Mesendoderm (in vitro differentiated cells): Measurements from ENCODE around the gene S100A8.

ENCODE experiments used
- DNase-seq: peaks from one replicate; pipeline ENCODE4 v3.0.0; 2013
- H2AK5ac ChIP-seq: 2 replicates; pipeline ENCODE4 v1.6.1; 2013; ENCODE audit warnings: low read length, inconsistent platforms
- H2BK120ac ChIP-seq: 2 replicates; pipeline ENCODE4 v1.6.1; 2013; ENCODE audit warnings: low read depth, mild to moderate bottlenecking, low read length, moderate library complexity, mixed read lengths
- H2BK15ac ChIP-seq: replicated peaks from 2 replicates; pipeline ENCODE4 v1.6.1; 2013; ENCODE audit warnings: low read depth, mild to moderate bottlenecking, moderate library complexity
- H2BK5ac ChIP-seq: 2 replicates; pipeline ENCODE4 v1.6.1; 2013; ENCODE audit warnings: low read length, inconsistent platforms
- H3K18ac ChIP-seq: 2 replicates; pipeline ENCODE4 v1.6.1; 2013; ENCODE audit warnings: mild to moderate bottlenecking, low read length, mixed read lengths
- H3K23ac ChIP-seq: one replicate; pipeline ENCODE4 v1.6.1; 2013; ENCODE audit warnings: low read length
- H3K27ac ChIP-seq: 2 replicates; pipeline ENCODE4 v1.5.1; 2013; ENCODE audit warnings: low read depth, mild to moderate bottlenecking, inconsistent platforms, low read length, moderate library complexity
- H3K27me3 ChIP-seq: 2 replicates; pipeline ENCODE4 v1.6.1; 2013; ENCODE audit warnings: low read length, control low read depth, mild to moderate bottlenecking, inconsistent platforms; ENCODE audit not compliant: insufficient read depth, poor library complexity
- H3K36me3 ChIP-seq: 2 replicates; pipeline ENCODE4 v1.6.1; 2013; ENCODE audit warnings: low read length, inconsistent platforms; ENCODE audit not compliant: control insufficient read depth, insufficient read depth
- H3K4ac ChIP-seq: one replicate; pipeline ENCODE4 v1.6.1; 2013; ENCODE audit warnings: low read depth, mild to moderate bottlenecking, low read length, moderate library complexity
- H3K4me1 ChIP-seq: 2 replicates; pipeline ENCODE4 v1.6.1; 2013; ENCODE audit warnings: low read depth, low read length, inconsistent platforms; ENCODE audit not compliant: control insufficient read depth
- H3K4me2 ChIP-seq: 2 replicates; pipeline ENCODE4 v1.6.1; 2013; ENCODE audit warnings: low read length
- H3K4me3 ChIP-seq: 2 replicates; pipeline ENCODE4 v1.5.1; 2013; ENCODE audit warnings: mild to moderate bottlenecking, low read length
- H3K56ac ChIP-seq: one replicate; pipeline ENCODE4 v1.6.1; 2013; ENCODE audit warnings: low read length
- H3K79me1 ChIP-seq: 2 replicates; pipeline ENCODE4 v1.6.1; 2013; ENCODE audit warnings: low read length, inconsistent platforms
- H3K79me2 ChIP-seq: 2 replicates; pipeline ENCODE4 v1.6.1; 2013; ENCODE audit warnings: mild to moderate bottlenecking, low read length; ENCODE audit not compliant: control insufficient read depth, insufficient read depth
- H3K9ac ChIP-seq: 2 replicates; pipeline ENCODE4 v1.6.1; 2013; ENCODE audit warnings: low read length, inconsistent platforms
- H4K5ac ChIP-seq: one replicate; pipeline ENCODE4 v1.6.1; 2013; ENCODE audit warnings: low read length
- H4K8ac ChIP-seq: one replicate; pipeline ENCODE4 v1.6.1; 2013; ENCODE audit warnings: low read depth, mild to moderate bottlenecking, control low read depth, low read length, moderate library complexity
- WGBS: extraction: QIAGEN DNeasy Blood & Tissue Kit; methylation state at CpG from one replicate; pipeline ENCODE4 v1.1.7; 2013; ENCODE audit warnings: low lambda C conversion rate, missing lambda C conversion rate; ENCODE audit not compliant: insufficient coverage; ENCODE audit errors: extremely low coverage; 5-methylcytosine and 5-hydroxymethylcytosine counted together

Gene S100A8

GRCh38 chr1:153344718-153345025 is 46.2 kb downstream of the S100A8 start:
- Histone ChIP-seq H3K27me3 (no peaks in the 10 kb centered on the region), H2AK5ac (peak overlapping the region; percentile 97), H3K36me3 (no peaks in the 10 kb centered on the region), H3K27ac (peak overlapping the region; percentile 36), H4K8ac (no peak overlapping the region), H2BK120ac (no peak overlapping the region), H3K4me2 (no peak overlapping the region), H3K23ac (no peak overlapping the region), H3K4me1 (peaks cover 9% of the 10 kb centered on the region), H3K18ac (no peak overlapping the region), H3K79me2 (no peaks in the 10 kb centered on the region), H3K4ac (peak overlapping the region; percentile 1), H3K79me1 (no peaks in the 10 kb centered on the region), H3K56ac (peak overlapping the region; percentile 77), H2BK15ac (no peak overlapping the region), H4K5ac (no peak overlapping the region), H3K9ac (peak overlapping the region; percentile 25), H3K4me3 (no peak overlapping the region), H2BK5ac (peak overlapping the region; percentile 95)
- DNase-seq: no peak
- no CpG with 5 or more reads among the region's 3 CpGs for WGBS

DNA sequence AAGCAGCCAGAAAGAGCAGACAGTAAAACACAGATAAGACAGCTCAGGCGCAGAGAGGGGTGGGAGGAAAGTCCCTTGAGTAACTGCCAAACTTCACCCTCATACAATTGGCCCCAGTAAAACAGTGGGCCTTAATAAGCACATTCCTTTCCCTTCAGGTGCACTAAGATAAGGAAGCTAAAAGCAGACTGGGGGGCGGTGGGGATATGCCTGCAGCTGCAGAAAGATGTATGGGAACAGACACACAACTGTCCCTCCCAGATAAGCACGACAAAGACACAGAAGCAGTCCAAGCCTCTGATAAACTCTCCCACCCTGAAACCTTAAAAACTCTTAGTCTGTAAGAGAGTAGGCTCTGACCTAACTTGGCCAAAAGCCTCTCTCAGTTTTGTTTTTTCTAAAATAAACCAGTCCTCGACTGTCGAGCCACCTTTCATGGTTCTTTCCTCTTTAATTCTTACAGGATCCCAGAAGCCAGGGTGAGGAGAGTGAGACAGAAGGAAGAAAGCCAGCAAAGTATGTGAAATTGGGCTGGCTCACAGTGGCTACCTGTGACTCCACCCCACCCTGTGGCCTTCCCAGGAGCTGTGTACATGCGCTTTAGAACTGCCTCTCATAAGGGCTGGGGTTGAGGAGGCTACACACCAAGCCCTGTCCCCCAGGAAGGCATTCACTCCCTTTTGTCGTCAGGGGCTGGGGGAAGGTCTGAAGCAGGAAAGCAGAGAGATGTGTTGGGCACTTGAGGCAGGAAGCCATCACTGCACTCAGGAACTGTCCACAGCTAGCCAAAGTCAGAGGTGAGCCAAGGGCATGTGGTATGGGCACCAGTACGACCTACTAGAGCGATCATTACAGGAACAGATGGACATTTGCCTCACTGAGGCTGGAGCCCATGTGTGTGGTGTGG is 46.8 kb downstream of the S100A8 start:
- H3K79me2 ChIP-seq: no peaks in the 10 kb centered on the region
- H2AK5ac ChIP-seq: peak overlapping the region; percentile 97
- no CpG with 5 or more reads among the region's 9 CpGs for WGBS
- H3K4me2 ChIP-seq: no peak overlapping the region
- H3K23ac ChIP-seq: peak overlapping the region; percentile 85
- H4K5ac ChIP-seq: peak overlapping the region; percentile 36
- H3K27me3 ChIP-seq: no peaks in the 10 kb centered on the region
- H2BK5ac ChIP-seq: peak overlapping the region; percentile 95
- H3K27ac ChIP-seq: peak overlapping the region; percentile 71
- peaks cover 9% of the 10 kb centered on the region for H3K4me1 ChIP-seq
- no peaks in the 10 kb centered on the region for H3K36me3 ChIP-seq
- peak; percentile 44 for DNase-seq
- no peak overlapping the region for H3K4me3 ChIP-seq
- H2BK120ac ChIP-seq: no peak overlapping the region
- H4K8ac ChIP-seq: no peak overlapping the region
- no peaks in the 10 kb centered on the region for H3K79me1 ChIP-seq
- no peak overlapping the region for H3K18ac ChIP-seq
- peak overlapping the region; percentile 77 for H3K56ac ChIP-seq
- H3K9ac ChIP-seq: peak overlapping the region; percentile 25
- peak overlapping the region; percentile 1 for H3K4ac ChIP-seq
- no peak overlapping the region for H2BK15ac ChIP-seq

GRCh38 chr1:153343040-153343681 is 47.7 kb downstream of the S100A8 start:
- H2BK5ac ChIP-seq: peak overlapping the region; percentile 79
- no CpG with 5 or more reads among the region's 5 CpGs for whole genome bisulfite sequencing
- no peak overlapping the region for H4K8ac ChIP-seq
- H3K23ac ChIP-seq: no peak overlapping the region
- no peak overlapping the region for H3K4ac ChIP-seq
- H3K18ac ChIP-seq: no peak overlapping the region
- no peaks in the 10 kb centered on the region for H3K79me1 ChIP-seq
- H3K4me1 ChIP-seq: peaks cover 9% of the 10 kb centered on the region
- H3K36me3 ChIP-seq: no peaks in the 10 kb centered on the region
- H2AK5ac ChIP-seq: no peak overlapping the region
- peak overlapping the region; percentile 20 for H3K9ac ChIP-seq
- no peaks in the 10 kb centered on the region for H3K27me3 ChIP-seq
- no peak overlapping the region for H2BK120ac ChIP-seq
- H3K27ac ChIP-seq: peak overlapping the region; percentile 71
- H3K4me3 ChIP-seq: no peak overlapping the region
- no peak overlapping the region for H2BK15ac ChIP-seq
- no peaks in the 10 kb centered on the region for H3K79me2 ChIP-seq
- no peak overlapping the region for H3K4me2 ChIP-seq
- no peak overlapping the region for H4K5ac ChIP-seq
- no peak for DNase-seq
- H3K56ac ChIP-seq: no peak overlapping the region

GRCh38 chr1:153342178-153342577 is 48.7 kb downstream of the S100A8 start:
- Histone ChIP-seq H3K9ac (no peak overlapping the region), H3K27ac (peak overlapping the region; percentile 18), H3K36me3 (no peaks in the 10 kb centered on the region), H3K27me3 (no peaks in the 10 kb centered on the region), H3K56ac (no peak overlapping the region), H4K5ac (no peak overlapping the region), H3K4ac (no peak overlapping the region), H3K4me3 (no peak overlapping the region), H4K8ac (no peak overlapping the region), H2BK5ac (no peak overlapping the region), H2AK5ac (no peak overlapping the region), H3K79me1 (no peaks in the 10 kb centered on the region), H3K4me1 (peaks cover 9% of the 10 kb centered on the region), H3K4me2 (no peak overlapping the region), H3K23ac (no peak overlapping the region), H2BK15ac (no peak overlapping the region), H2BK120ac (no peak overlapping the region), H3K18ac (no peak overlapping the region), H3K79me2 (no peaks in the 10 kb centered on the region)
- peak; percentile 71 for DNase-seq
- no CpG with 5 or more reads among the region's 3 CpGs for WGBS

GRCh38 chr1:153341431-153341934 is 49.4 kb downstream of the S100A8 start:
- Histone ChIP-seq H3K23ac (no peak overlapping the region), H3K79me2 (no peaks in the 10 kb centered on the region), H3K36me3 (no peaks in the 10 kb centered on the region), H3K27ac (peak overlapping the region; percentile 18), H2BK5ac (no peak overlapping the region), H3K4me1 (peaks cover 9% of the 10 kb centered on the region), H3K79me1 (no peaks in the 10 kb centered on the region), H3K18ac (no peak overlapping the region), H3K4me2 (no peak overlapping the region), H3K4ac (no peak overlapping the region), H2BK120ac (no peak overlapping the region), H2BK15ac (no peak overlapping the region), H3K4me3 (no peak overlapping the region), H3K27me3 (no peaks in the 10 kb centered on the region), H4K5ac (no peak overlapping the region), H3K56ac (no peak overlapping the region), H2AK5ac (no peak overlapping the region), H3K9ac (no peak overlapping the region), H4K8ac (no peak overlapping the region)
- no peak for DNase-seq
- WGBS: no CpG with 5 or more reads among the region's 4 CpGs
